ENCODE data around the gene SLC44A3. TPM values are rescaled to one million over a fixed set of nuclear protein-coding genes. Genes with fewer than 3 reads are reported as not detected.
A peak's percentile ranks its signal among the peaks of the same experiment; 100 is the strongest.
"Not testable (repeated sequence)": the region's sequence is repeated elsewhere in the genome, so short reads cannot be mapped to it uniquely, and the experiment has no call there.

SLC44A3 gene
- total and polyA plus RNA-seq, 4 donors: 8.2 to 10.2 (median 8.6) TPM

- no peak overlapping the region for H3K4me3 ChIP-seq (ENCODE audit: low read depth, low read length)
- WGBS (ENCODE audit: insufficient coverage): no CpG with 5 or more reads among the region's 1 CpG
- peaks cover 2% of the 10 kb centered on the region for H3K4me1 ChIP-seq (ENCODE audit: control insufficient read depth, insufficient read depth, low read length)
- no peaks in the 10 kb centered on the region for H3K27me3 ChIP-seq (ENCODE audit: control insufficient read depth, insufficient read depth, low read length)
- H3K36me3 ChIP-seq (ENCODE audit: control insufficient read depth, insufficient read depth, low read length): peaks cover 4% of the 10 kb centered on the region
- no peaks in the 10 kb centered on the region for H3K9me3 ChIP-seq (ENCODE audit: control insufficient read depth, insufficient read depth, low read length)
- no peak for DNase-seq (ENCODE audit: low read depth in 4 of 6, low spot score in 6 of 6)
- no peak overlapping the region for H3K27ac ChIP-seq (ENCODE audit: low read depth, low read length)
These were observed 114.9 kb downstream of the SLC44A3 start for GRCh38 chr1:94935034-94935433.

- no CpG with 5 or more reads among the region's 1 CpG for WGBS (ENCODE audit: insufficient coverage)
- DNase-seq (ENCODE audit: low read depth in 4 of 6, low spot score in 6 of 6): no peak
- Histone ChIP-seq H3K27me3 (ENCODE audit: control insufficient read depth, insufficient read depth, low read length) (no peaks in the 10 kb centered on the region), H3K27ac (ENCODE audit: low read depth, low read length) (peak overlapping the region; percentile 62), H3K4me1 (ENCODE audit: control insufficient read depth, insufficient read depth, low read length) (peaks cover 2% of the 10 kb centered on the region), H3K4me3 (ENCODE audit: low read depth, low read length) (no peak overlapping the region), H3K9me3 (ENCODE audit: control insufficient read depth, insufficient read depth, low read length) (no peaks in the 10 kb centered on the region), H3K36me3 (ENCODE audit: control insufficient read depth, insufficient read depth, low read length) (peaks cover 4% of the 10 kb centered on the region)
These were observed 115.3 kb downstream of the SLC44A3 start for GRCh38 chr1:94935476-94935875.

DNA sequence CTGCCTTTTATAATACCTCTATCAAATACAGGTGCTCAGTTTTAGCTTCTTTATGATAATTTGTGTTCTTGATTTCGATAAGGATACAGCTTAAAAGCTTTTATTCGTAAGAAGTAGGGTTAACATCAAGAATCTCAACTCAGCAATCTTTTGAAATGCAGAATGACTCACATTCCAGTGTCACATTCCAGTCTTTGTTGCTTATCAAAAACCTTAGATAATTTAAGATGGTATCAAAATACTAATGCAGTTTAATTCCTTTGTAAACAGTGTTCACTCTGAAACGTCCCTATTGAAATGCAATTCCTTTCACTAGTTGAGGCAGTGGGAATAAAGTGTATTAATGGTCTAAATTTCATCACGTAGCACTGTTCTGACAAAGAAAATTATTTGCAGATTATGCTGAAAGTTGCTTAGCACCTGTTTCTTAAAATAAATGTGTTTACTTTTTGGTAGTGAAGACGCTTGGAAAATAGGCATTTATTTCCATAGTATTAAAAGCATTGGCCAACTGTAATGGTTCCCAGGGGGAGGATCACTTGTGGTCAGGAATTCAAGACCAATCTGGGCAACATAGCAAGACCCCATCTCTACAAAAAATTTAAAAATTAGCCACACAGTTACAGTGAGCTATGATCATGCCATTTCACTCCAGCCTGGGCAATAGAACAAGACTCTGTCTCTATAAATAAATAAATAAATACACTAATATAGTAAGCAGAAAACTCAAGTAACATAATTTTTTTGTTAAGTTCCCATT, 116.9 kb downstream of the SLC44A3 start:
- Histone ChIP-seq H3K9me3 (ENCODE audit: control insufficient read depth, insufficient read depth, low read length) (no peaks in the 10 kb centered on the region), H3K4me1 (ENCODE audit: control insufficient read depth, insufficient read depth, low read length) (peaks cover 2% of the 10 kb centered on the region), H3K27ac (ENCODE audit: low read depth, low read length) (no peak overlapping the region), H3K27me3 (ENCODE audit: control insufficient read depth, insufficient read depth, low read length) (no peaks in the 10 kb centered on the region), H3K4me3 (ENCODE audit: low read depth, low read length) (no peak overlapping the region), H3K36me3 (ENCODE audit: control insufficient read depth, insufficient read depth, low read length) (peaks cover 4% of the 10 kb centered on the region)
- WGBS (ENCODE audit: insufficient coverage): no CpG with 5 or more reads among the region's 5 CpGs
- DNase-seq (ENCODE audit: low read depth in 4 of 6, low spot score in 6 of 6): no peak

GRCh38 chr1:94937820-94938219, 117.7 kb downstream of the SLC44A3 start:
- Histone ChIP-seq H3K4me3 (ENCODE audit: low read depth, low read length) (no peak overlapping the region), H3K4me1 (ENCODE audit: control insufficient read depth, insufficient read depth, low read length) (peaks cover 2% of the 10 kb centered on the region), H3K9me3 (ENCODE audit: control insufficient read depth, insufficient read depth, low read length) (no peaks in the 10 kb centered on the region), H3K27ac (ENCODE audit: low read depth, low read length) (no peak overlapping the region), H3K27me3 (ENCODE audit: control insufficient read depth, insufficient read depth, low read length) (no peaks in the 10 kb centered on the region), H3K36me3 (ENCODE audit: control insufficient read depth, insufficient read depth, low read length) (no peaks in the 10 kb centered on the region)
- no CpG with 5 or more reads among the region's 1 CpG for WGBS (ENCODE audit: insufficient coverage)
- DNase-seq (ENCODE audit: low read depth in 4 of 6, low spot score in 6 of 6): no peak

DNA sequence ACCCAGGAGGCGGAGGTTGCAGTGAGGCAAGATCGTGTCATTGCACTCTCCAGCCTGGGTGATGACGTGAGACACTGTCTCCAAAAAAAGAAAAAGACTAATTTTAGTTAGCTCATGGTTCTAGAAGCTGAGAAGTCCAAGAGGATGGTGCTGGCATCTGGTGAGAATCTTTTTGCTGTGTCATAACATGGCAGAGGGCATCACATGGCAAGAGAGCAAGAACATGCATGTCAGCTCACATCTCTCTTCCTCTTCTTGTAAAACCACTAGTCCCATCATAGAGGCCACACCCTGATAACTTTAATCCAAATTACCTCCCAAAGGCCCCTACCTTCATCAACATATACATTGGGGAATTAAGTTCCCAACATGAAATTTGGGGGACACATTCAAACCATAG, 120.6 kb downstream of the SLC44A3 start:
- no peak overlapping the region for H3K27ac ChIP-seq (ENCODE audit: low read depth, low read length)
- DNase-seq (ENCODE audit: low read depth in 4 of 6, low spot score in 6 of 6): no peak
- H3K4me1 ChIP-seq (ENCODE audit: control insufficient read depth, insufficient read depth, low read length): peaks cover 2% of the 10 kb centered on the region
- H3K36me3 ChIP-seq (ENCODE audit: control insufficient read depth, insufficient read depth, low read length): no peaks in the 10 kb centered on the region
- H3K4me3 ChIP-seq (ENCODE audit: low read depth, low read length): no peak overlapping the region
- H3K27me3 ChIP-seq (ENCODE audit: control insufficient read depth, insufficient read depth, low read length): no peaks in the 10 kb centered on the region
- H3K9me3 ChIP-seq (ENCODE audit: control insufficient read depth, insufficient read depth, low read length): no peaks in the 10 kb centered on the region
- 100% methylated on average over 3 of the region's 3 CpGs for WGBS (ENCODE audit: insufficient coverage)

DNA sequence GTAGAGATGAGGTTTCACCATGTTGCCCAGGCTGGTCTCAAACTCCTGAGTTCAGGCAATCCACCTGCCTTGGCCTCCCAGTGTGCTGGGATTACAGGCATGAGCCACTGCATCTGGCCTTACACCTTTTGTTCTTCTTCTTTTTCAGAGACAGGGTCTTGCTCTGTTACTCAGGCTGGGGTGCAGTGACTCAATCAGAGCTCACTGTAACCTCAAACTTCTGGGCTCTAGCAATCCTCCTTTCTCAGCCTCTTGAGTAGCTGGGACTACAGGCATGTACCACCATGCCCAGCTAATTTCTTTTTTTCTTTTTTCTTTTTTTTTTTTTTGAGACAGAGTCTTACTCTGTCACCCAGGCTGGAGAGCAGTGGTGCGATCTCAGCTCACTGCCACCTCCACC, 121.3 kb downstream of the SLC44A3 start:
- H3K4me3 ChIP-seq (ENCODE audit: low read depth, low read length); DNase-seq (ENCODE audit: low read depth in 4 of 6, low spot score in 6 of 6); H3K9me3 ChIP-seq (ENCODE audit: control insufficient read depth, insufficient read depth, low read length); H3K36me3 ChIP-seq (ENCODE audit: control insufficient read depth, insufficient read depth, low read length); H3K27ac ChIP-seq (ENCODE audit: low read depth, low read length); H3K27me3 ChIP-seq (ENCODE audit: control insufficient read depth, insufficient read depth, low read length); H3K4me1 ChIP-seq (ENCODE audit: control insufficient read depth, insufficient read depth, low read length): not testable (repeated sequence)
- WGBS (ENCODE audit: insufficient coverage): no CpG with 5 or more reads among the region's 1 CpG

- Histone ChIP-seq H3K36me3 (ENCODE audit: control insufficient read depth, insufficient read depth, low read length) (no peaks in the 10 kb centered on the region), H3K27ac (ENCODE audit: low read depth, low read length) (no peak overlapping the region), H3K4me1 (ENCODE audit: control insufficient read depth, insufficient read depth, low read length) (no peaks in the 10 kb centered on the region), H3K9me3 (ENCODE audit: control insufficient read depth, insufficient read depth, low read length) (no peaks in the 10 kb centered on the region), H3K4me3 (ENCODE audit: low read depth, low read length) (no peak overlapping the region), H3K27me3 (ENCODE audit: control insufficient read depth, insufficient read depth, low read length) (no peaks in the 10 kb centered on the region)
- DNase-seq (ENCODE audit: low read depth in 4 of 6, low spot score in 6 of 6): no peak
- WGBS (ENCODE audit: insufficient coverage): 92% methylated on average over 5 of the region's 8 CpGs
These were observed 122.3 kb downstream of the SLC44A3 start for GRCh38 chr1:94942171-94943128.

Other genes with a start within 250 kb of the SLC44A3 start
- gene CNN3, start 106.8 kb downstream of the SLC44A3 start, total RNA-seq: 100 to 1,000 TPM; 326 to 373 TPM
- gene CNN3, start 106.8 kb downstream of the SLC44A3 start, polyA plus RNA-seq (ENCODE audit: insufficient read length in 2 of 2): 100 to 1,000 TPM; 341 to 379 TPM

All from spinal cord (tissue), 10 donors.